Sciatic nerve (tissue), 2 donors: ENCODE measurements around the gene KLHL18. TPM values are rescaled to one million over a fixed set of nuclear protein-coding genes. Genes with fewer than 3 reads are reported as not detected.
"Not testable (repeated sequence)": the region's sequence is repeated elsewhere in the genome, so short reads cannot be mapped to it uniquely, and the experiment has no call there.

Experiments used
- ATAC-seq: fragments of 200-7000 bp; cut with Tn5 transposase; one replicate; pipeline ENCODE4 v1.9.1; 2020; ENCODE audit warnings: mild to moderate bottlenecking, moderate library complexity
- DNase-seq: peaks from one replicate; pipeline ENCODE4 v3.0.0-alpha.2; 2020; ENCODE audit warnings: low spot score
- intact Hi-C: fragments of 100-400 bp; cut with DNase I; formaldehyde crosslinking; loops from one replicate; pipeline ENCODE4 v1.14.2; 2022
- total RNA-seq: library from RNA; stranded (reverse); fragmentation: NEBNext Ultra II Directional; extraction: Animal tissue kit (Norgen Biotek cat#: 25700); gene quantifications from one replicate; pipeline ENCODE4 v1.2.1, GENCODE V29; 2021
- donor health status: DM: no; HTN: no; CAD: no.
- donor health status: DM: no; HTN: no; CAD: no.

The KLHL18 gene
- total RNA-seq, 1 donor from 2014 or later = 21.0 TPM

DNA sequence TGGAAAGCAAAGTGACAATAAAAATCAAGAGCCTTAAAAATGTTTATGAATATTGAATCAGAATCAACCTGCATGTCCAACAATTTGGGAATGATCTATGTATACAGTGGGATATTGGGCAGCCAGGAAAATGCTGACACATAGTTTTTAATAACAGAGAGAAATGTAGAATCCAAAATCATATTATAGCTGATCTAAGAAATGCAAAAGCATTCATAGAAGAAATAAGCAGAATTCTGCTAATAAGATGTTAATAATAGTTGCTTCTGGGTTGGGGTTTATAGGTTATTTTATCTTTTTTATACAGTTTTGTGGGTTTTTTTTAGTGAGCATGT is 15.3 kb upstream of the KLHL18 start:
- intact Hi-C loops = no loop called here
- no peak for DNase-seq
- ATAC-seq = no peak

DNA sequence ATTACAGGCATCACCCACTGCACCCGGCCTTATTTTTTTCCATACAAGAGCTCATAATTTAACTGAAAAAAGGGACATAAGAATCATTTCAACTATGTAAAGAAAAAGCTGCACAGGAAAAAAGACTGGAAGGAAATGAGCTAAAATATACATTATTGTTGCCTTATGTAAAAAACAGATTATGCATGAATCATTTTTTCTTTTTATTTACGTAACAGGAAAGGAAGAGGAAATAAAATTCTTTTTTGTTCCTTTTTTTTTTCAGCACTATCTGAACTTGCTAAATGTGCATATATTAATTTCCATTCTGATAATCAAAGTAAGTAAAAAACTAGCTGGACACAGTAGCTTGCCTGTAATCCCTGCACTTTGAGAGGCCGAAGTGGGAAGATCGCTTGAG is 12.2 kb upstream of the KLHL18 start:
- intact Hi-C loops = no loop called here
- DNase-seq (no peak), ATAC-seq (no peak)

DNA sequence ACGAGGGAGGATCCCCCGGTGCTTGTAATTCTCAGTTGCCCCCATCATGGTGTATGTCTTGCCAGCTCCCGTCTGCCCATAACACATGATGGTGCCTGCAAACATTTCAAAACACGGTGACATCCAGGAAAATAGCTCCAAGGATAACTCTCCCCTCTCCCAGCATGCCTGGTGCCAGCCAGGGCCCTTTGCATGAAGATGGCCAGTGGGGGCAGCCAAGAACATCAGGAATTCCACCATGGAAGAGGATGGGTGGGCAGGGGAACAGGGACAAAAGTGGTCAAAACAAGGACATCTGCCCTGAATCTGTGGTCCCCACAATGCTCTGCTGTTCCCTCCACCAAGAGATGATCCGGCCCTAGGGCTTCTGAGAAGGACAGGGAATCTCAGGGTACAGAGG is 9.2 kb upstream of the KLHL18 start:
- DNase-seq = no peak
- no peak for ATAC-seq
- intact Hi-C loops = no loop called here

DNA sequence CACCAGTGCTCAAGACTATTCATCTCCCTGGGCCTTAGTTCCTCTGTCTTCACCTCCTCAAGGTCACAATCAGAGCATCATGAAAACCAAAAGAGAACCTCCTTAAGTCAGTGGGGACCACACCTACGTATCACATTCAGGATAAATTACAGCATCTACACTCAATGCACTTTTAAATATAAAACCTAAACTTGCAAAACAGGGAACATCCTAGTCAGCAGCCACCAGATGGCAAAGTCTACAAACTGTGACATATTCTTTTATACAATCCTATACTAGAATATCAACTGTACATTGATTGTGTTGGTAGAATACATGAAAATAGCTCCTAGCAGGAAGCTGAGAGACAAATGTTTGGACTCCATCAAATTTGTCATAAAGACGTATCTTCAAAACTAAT is 8.1 kb upstream of the KLHL18 start:
- ATAC-seq (no peak), DNase-seq (no peak)

DNA sequence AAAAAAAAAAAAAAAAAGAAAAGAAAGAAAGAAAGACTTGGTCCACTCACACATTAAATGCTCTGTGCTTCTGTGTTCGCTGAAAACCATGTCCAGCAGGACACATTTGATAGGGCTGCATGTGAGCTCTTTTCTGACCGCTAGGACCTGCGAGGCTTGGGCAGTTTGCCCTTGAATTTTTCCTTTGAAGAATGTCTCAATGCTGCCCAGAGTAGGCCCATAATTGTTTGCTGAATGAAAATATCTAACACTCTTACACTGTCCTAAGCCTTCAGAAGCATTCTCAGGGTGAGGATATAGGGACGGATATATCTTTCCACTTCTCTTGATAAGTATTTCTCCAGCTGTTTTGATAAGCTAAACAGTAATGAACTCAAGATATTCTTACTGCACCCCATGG is 6.2 kb upstream of the KLHL18 start:
- intact Hi-C loops = no loop called here
- ATAC-seq (no peak), DNase-seq (no peak)

More for the DNA sequence above, 8.1 kb upstream of the KLHL18 start:
- intact Hi-C loops = no loop called here

DNA sequence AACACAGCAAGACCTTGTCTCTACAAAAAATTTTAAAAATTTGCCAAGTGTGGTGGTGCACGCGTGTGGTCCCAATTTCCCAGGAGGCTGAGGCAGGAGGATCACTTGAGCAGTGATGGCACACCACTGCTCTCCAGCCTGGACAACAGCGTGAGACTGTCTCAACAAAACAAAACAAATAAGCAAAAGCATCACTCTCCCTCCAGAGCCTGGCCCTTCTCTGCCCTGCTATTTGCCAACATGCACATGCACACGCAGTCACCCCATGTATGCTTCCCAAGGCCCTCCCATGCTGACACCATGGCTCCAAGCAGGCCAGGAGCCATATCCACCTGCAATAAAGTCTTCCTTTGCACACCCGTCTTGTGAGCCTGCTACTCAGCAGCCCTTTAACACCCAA is 2.2 kb upstream of the KLHL18 start:
- DNase-seq (no peak), ATAC-seq (no peak)
- intact Hi-C loops = no loop called here

DNA sequence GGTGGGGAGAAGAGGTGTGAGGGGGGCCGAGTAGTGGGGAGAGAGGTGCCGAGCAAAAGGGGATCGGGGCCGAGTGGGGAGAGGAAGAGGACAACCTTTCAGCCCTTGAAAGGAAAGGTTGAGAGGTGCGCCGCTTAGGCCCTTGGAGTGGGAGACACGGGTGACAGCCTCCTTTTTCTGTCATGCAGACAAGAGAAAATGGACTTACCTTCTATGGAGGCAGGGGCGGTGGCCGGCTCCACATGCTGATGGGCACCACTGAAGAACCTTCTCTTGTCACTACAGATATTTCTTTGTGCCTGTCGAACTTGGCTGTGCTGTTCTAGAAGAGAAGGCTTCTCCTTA is 421 bp downstream of the KLHL18 start:
- intact Hi-C loops = no loop called here
- ATAC-seq (peak; percentile 9), DNase-seq (no peak)

DNA sequence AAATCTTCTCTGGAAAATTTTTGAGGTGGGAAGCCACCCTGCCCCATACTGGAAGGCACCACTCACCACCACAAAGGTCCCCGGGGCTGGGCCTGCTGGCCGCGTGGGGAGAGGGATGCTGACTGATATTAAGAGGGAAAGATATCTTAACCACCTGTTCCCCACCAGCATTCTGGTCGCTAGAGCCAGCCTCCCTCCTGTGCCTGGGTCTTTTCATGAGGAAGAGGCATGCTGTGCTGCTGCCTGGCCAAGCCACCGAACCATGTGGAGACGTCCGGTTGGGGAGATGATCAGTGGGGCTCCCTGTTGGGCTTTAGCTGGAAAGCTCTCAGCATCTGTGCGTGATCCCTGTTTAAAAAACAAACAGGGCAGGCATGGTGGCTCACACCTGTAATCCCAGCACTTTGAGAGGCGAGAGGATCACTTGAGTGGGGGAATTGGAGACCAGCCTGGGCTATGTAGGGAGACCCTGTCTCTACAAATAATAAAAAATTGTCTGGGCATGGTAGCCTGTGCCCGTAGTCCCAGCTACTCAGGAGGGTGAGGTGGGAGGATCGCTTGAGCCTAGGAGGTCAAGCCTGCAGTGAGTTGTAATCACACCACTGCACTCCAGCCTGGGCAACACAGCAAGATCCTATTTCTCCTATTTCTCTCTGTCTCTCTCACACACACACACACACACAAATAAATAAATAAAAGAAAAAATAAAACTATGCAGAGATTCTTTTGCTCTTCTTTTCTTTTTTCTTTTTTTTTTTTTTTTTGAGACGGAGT is 1.0 kb downstream of the KLHL18 start:
- ATAC-seq (no peak), DNase-seq (no peak)
- intact Hi-C loops = no loop called here

DNA sequence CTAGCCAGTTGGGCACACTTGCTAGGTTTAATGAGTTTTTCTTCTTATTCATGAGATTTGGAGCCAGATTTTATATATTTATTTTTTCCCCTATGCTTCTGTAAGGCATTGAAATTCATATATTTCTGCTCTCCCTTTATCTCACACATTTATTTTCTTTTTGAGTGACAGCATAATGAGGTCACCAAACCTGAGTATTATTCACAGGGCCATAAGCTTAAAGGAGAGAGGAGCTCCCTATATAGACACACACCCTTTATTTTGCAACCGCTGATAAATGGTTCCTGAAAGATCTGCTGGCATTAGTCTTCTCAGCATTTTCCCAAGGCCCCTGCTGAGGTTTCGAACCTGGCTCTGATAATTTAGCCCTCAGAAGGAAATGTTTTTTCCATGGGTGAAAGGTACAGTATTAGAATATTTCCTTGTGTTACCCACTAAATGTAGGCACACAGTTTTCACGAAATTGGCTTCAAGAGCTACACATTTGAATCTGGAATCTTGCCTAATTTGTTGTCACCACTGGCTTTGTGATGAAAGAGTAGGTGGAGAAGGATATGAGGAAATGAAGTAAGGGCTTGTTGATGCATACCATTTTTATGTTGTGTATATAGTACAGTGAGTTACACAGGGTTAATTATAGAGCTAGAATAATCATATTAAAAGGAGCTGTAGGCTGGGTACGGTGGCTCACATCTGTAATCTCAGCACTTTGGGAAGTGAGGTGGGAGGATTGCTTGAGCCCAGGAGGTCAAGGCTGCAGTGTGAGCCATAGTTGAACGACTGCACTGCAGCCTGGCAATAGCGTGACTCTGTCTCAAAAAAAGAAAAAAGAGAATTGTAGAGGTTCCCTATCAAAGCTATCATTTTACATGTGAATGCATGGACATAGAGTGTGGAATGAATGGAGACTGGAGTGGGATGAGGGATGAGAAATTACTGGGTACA is 6.5 kb downstream of the KLHL18 start:
- no peak for DNase-seq
- ATAC-seq = no peak
- intact Hi-C loops = no loop called here

DNA sequence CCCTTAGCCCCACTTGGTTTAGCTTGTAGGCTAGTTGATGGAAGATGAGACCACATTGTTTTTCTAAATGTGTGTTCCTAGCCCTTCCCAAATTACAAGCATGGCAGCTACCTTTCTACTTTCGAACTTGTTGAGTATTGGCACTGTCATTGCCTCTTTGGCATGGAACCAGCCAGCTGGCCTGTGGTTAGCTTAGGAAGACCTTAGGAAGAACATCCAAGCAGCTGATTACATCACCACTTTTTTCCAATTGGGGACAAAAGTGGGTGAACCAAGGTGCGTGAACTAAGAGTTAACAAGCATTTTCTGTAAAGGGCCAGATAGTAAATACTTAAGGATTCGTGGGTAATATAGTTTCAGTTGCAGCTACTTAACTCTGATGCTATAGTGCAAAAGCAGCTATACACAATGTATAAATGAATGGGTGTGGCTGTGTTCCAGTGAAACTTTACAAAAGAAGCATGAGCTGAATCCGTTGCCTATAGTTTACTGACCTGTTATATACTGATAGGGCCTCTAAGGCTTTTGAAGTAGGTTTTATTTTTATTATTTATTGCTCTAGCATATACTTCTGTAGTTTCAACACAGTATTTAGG is 8.5 kb downstream of the KLHL18 start:
- intact Hi-C loops = no loop called here
- DNase-seq (no peak), ATAC-seq (no peak)

DNA sequence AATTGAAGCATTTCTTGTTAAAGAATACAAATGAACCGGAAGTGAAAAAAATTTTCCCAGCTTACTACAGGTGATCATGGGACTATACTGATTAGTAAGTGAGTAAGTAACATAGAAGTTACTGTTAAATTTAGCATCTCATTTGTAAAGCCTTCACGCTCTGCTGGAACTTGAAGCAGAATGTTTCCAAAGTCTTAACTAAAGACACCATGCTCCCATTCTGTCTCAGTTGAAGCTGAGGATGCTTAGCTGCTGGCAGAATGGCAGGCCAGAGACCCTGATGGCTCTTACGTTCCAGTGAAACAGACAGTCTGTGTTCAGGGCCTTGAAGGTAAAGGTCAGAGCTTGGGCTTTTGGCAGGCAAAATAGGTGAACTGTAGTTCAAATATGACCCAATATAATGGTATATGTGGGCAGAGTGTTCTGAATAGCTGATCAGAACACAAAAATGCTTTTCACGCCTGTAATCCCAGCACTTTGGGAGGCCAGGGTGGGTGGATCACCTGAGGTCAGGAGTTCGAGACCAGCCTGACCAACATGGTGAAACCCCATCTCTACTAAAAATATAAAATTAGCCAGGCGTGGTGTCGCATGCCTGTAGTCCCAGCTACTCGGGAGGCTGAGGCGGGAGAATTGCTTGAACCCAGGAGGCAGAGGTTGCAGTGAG is 9.1 kb downstream of the KLHL18 start:
- ATAC-seq, DNase-seq, intact Hi-C loops: not testable (repeated sequence)

DNA sequence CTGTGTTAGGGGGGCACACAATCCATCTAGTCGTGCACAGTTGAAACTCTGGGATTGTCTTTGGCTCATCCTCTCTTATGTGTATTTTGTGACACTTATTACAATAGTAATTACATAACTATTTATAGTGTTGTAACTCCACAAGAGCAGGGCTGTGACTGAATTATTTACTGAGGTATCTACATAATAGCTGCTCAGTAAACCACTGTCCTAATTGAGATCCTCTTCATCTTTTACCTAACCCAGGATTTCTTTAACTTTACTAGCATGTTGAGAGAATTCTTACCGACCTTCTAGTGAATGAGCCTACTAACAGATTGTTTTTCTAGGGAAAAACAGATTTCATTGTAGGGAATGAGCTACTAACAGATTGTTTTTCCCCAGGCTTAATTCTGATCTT is 11.1 kb downstream of the KLHL18 start:
- ATAC-seq (no peak), DNase-seq (no peak)
- intact Hi-C loops = no loop called here

DNA sequence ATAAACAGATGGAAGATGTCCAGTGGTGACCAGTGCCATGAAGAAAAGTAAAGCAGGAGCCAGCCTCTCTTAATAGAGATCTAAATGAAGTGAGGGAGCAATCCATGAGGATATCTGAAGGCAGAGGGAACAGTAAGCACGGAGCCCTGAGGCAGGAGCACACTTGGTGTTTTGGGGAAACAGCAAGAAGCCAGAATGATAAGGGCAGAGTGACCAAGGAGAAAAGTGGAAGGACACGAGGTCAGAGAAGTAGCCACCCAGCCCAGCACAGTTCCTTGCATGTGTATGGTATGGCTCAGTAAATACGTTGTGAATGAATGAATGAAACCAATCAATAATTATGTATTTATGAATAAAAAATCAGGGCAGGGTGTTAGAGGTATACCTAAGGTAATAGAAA is 11.6 kb downstream of the KLHL18 start:
- DNase-seq = no peak
- ATAC-seq = no peak
- intact Hi-C loops = no loop called here

DNA sequence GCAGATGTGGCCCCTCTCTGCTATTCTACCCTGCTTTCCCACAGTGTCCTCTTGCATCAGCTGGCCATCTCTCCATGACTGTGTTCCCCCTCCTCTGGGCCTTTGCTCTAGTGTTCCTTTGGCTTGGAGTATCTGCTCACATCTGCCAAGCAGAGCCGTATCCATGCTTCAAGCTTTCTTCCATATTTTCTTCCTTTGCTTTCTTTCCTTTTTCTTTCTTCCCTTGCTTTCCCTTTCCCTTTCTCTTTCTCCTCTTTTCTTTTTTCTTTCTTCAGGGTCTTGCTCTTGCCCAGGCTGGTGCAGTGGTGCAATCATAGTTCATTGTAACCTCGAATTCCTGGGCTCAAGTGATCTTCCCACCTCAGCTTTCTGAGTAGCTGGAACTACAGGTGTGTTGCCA is 12.6 kb downstream of the KLHL18 start:
- ATAC-seq = no peak
- DNase-seq = no peak
- intact Hi-C loops = no loop called here

DNA sequence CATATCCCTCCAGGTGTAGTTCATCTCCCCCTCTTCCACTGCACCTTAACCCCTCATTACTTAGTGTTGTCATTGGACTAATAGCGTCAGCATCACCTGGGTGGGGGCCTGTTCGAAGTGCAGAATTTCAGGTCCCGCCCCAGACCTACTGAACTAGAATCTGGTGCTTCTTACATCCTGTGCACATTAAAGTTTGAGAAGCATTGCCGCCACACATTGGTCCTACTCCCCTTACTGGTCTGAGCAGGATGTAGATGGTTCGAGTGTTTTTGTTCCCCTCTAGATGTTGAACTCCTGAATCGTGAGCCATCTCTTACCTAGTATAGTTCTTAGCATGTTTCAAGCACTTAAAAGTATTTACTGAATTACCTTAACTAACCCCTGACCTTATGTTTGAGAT is 13.2 kb downstream of the KLHL18 start:
- intact Hi-C loops = no loop called here
- no peak for DNase-seq
- ATAC-seq = no peak

DNA sequence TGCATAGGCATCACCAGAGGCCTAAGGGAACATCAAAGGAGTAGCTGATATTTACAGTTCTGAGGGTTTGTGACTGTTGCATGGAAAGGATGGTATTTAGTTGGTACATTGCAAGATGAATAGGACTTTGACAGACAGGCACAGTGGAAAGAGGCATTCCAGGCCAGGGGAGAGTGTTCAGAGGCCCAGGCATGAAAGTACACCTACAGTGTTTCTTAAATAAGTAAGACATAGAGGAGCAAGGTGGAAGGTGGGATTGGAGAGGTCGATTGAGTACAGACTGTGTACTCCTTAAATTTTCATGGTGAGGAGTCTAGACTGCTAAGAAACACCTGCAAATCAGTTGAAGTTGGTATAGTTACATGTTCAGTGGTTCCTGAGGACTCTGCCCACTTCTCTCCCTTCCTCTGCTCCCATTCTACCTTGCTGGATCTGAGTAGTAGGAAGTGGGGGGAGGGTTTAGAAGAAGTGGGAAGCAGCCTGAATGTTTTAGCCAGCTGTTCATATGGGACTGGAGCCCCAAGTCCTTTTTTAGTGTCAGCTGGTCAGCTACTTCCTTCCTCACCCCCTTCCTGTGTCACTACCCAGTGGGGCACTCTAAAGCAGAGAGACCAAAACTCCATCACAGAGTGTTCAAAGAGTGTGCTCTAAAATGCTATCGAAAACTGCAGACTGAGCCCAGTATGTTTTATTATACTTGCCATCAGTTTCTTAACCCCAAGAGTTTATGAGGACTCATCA is 14.0 kb downstream of the KLHL18 start:
- peak; percentile 36 for ATAC-seq
- intact Hi-C loops = no loop called here
- no peak for DNase-seq

DNA sequence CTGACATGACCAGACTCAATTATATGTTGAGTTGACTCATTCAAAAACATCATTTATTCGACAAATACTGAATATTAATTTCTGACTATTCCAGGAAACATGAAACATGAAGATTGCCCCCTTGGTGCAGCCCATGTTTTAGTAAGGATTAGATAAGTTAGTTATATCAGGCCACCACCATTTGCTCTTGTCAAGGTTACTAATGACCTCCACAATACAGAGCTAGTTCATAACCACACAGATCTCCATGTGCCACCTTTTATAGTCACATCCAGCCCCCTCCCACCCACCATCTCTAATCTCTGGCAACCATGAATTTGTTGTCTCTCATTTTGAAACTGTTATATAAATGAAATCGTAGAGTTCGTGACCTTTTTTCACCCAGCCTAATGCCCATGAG is 15.7 kb downstream of the KLHL18 start:
- ATAC-seq = no peak

DNA sequence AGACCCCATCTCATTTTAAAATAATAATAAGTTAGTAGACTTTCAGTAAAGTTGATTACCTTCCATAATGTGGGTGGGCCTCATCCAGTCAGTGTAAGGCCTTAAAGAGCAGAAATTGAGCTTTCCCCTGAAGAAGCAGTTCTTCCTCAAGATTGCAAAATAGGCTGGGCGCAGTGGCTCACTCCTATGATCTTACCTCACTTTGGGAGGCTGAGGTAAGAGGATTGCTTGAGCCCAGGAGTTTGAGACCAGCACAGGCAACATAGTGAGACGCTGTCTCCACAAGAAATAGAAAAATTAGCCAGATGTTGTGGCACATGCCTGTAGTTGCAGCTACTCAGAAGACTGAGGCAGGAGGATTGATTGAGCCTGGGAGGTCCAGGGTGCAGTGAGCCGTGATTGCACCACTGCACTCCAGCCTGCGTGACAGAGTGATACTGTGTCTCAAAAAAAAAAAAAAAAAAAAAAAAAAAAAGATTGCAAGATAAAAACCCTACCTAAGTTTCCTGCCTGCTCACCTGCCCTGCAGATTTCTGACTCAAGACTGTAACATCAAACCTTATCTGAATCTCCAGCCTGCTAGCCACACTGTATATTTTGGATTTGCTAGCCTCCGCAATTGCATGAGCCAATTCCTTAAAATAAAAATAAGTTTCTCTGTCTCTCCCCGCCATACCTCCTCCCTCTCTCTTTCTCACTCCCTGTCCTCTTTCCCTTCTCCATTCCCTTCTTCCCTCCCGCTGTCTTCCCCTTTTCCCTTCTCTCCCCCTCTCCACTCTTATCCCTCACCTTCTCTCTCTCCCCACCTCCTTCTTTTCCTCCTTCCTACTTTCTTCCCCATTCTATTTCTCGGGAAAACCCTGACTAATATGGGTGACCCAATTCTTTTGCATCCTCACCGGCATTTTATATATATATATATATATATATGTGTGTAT is 16.9 kb downstream of the KLHL18 start:
- ATAC-seq (no peak), DNase-seq (no peak)
- intact Hi-C loops = no loop called here

More for the DNA sequence above, 15.7 kb downstream of the KLHL18 start:
- no peak for DNase-seq
- intact Hi-C loops = no loop called here
